Frontal cortex (tissue), 4 donors: Measurements from ENCODE around the gene PTPRG. TPM values are rescaled to one million over a fixed set of nuclear protein-coding genes. Genes with fewer than 3 reads are reported as not detected.

Experiments
- DNase-seq, 2 donors: peaks; one replicate each; pipeline ENCODE4 v3.0.0; 2012; ENCODE audit warnings: low spot score in 2 of 2
- FAIRE-seq: peaks from 2 replicates; lab custom pipeline; 2012; peaks lifted over from hg19 to GRCh38; lab: Jason Lieb, UNC
- total RNA-seq: library from RNA; depleted of rRNA; stranded (reverse); fragments of >200 nt; gene quantifications from one replicate; pipeline ENCODE4 v1.2.3, GENCODE V29; 2014
- donor health status: control.
- donor health status: control.
- donor health status: control.

The PTPRG gene
- total RNA-seq, 1 donor from 2014 or later = 52.6 TPM

DNA sequence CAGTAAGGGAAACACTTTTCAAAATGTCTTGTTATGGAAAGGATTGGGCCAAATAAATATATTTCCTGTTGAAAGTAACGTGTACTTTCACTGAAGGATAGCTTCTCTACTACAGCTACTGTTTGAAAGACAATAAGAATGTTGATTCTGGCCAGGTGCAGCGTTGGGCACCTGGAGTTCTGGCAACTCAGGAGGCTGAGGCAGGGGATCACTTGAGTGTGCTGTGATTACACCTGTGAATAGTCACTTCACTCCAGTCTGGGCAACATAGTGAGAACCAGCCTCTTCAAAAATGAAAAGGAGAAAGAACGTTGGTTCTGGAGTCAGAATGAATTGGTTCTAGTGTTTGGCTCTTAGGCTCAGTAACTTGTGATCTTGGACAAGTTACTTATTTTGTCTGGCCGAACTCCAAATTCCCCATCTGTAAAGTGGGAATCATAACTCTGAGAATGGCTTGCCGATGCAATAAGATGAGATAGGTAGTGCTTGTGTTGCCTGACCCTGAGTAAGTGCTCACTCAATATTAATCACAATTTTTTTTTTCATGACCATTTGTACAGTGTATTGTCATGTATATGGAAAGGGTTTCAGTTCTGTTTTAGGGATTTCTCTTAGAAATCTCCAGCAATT lies 310.8 kb downstream of the PTPRG start:
- no peak for FAIRE-seq
- no peak for DNase-seq

DNA sequence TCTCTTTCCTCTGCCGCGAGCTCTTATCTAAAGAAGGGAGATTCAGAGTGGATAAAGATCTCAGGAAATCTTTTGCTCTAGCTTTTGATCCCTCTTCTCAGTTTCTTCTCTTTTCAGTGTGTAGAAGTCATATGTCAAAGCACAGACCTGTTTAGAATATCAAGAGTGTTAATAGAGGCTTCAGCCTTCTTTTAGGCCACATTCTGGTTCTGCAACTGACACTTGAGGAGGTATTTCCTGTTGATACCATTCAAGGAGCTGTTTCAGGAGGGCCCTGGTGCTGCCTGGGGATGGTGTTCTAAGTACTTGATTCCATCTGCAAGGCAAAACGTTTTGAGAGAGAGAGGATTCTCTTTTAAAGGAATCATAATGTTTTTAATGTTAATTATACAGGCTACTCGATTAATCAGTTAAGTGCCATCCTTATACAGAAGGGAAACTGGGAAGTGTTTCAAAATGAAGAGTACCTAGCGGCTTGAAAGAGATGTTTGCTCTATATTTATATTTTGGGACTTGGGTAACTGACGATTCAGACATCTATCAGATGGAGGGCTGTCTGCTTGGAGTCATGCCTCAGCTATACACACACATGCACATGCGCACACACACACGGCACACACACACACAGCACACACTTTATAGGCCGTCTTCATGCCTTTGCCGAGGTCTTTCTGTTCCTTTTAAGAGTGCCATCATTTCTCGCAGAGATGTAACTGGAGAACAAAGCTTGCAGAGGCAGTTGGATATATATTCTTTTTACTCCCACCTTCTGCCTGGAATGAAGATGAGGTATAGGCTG lies 313.9 kb downstream of the PTPRG start:
- no peak for DNase-seq

DNA sequence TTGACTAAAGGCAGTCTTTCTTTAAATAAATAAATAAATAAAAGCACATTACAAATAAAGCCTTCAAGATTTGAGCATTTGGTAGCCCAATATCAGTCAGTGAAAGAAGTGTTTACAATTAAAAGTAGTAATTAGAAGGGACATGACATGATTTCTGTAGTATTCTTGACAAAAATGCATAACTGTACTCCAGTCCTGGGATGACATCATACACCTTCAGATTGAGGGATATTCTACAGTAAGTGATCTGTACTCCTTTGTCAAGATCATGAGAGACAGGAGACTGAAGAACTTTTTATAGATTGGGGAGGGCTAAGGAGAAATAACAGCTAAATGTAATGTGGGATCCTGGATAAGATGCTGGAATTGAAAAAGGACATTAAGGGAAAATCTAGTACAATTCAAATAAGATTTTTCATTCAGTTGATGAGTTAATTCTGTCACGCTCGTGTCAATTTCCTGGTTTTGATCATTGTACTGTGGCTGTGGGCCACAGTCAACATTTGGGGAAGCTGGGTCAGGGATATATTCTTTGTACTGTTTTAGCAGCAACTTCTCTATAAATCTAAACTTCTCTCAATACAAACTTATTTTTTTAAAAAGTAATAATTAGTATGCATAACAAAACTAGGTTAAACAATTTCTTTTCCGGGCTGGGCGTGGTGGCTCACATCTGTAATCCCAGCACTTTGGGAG lies 314.8 kb downstream of the PTPRG start:
- FAIRE-seq = no peak

More for the DNA sequence above, 313.9 kb downstream of the PTPRG start:
- FAIRE-seq = no peak

DNA sequence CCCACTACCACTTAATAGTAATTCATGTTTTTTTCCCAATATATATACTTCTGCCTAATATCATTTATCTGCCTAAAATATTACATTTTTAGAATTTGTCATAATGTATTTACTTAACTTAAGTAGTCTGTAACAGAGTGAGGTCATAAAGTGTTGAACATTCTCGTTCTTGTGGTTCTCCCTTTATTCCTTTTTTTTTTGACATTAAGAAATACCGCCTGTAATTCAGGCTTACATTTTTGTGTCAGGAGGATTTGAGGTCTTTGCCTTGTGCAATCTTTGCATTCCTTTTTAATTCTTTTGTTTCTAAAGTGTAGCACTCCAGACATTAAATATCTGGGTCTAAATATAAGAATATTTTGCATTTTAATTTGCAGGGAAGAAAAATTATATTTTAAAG lies 315.4 kb downstream of the PTPRG start:
- no peak for DNase-seq
- no peak for FAIRE-seq

More for the DNA sequence above, 314.8 kb downstream of the PTPRG start:
- DNase-seq = no peak

DNA sequence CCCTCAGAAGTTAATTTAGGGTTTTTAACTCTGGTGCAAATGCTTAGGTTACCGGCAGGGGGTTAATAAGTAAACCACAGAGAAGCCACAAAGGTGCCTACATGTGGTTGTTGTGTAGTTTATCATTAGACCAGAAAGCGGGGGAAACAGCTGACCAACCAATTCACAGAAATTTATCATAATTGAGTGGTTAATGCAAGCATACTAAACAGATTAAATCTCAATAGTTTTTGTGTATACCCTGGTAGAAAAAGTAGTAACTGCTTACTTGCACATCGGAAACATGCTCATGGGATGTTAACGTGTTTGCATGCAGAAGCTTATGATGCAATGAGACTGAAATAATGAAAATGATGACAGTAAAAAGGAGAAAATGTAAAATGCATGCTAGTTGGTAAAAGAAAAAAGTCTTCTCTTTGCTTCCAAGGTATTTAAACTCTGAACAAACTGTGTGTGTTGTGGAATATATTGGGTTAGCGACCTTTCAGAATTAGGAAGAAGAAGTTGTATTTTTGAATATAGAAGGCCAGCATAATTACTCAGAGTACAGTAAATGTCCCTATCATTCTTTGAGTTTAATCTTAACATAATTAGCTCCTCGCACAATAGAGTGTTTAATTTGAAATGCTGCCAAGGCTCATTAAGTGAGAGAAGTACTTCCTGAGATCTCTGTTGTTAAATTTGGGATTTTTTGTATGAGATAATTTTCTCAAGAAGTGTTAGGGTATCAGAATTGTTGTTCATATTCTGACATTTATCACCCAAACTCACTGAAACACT lies 316.2 kb downstream of the PTPRG start:
- FAIRE-seq (no peak), DNase-seq (no peak)

DNA sequence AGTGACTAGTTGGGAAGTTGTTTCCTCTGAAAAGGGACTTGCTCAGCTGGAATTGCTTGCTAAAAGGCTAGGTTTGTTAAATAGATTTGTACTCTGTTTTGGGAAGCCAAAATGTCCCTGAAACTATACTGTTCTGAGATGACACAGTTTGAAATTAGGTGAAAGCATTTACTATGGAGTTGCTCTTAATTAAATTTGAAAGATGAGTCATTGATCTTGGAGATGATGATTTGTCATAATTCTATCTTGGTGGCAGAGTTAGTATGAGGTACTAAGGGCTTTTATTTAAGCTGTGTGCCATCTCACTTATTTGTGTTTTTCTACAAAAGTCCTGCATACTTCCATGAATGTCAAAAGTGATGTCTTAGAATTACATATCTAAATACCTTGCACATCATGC lies 320.9 kb downstream of the PTPRG start:
- FAIRE-seq (no peak), DNase-seq (no peak)

DNA sequence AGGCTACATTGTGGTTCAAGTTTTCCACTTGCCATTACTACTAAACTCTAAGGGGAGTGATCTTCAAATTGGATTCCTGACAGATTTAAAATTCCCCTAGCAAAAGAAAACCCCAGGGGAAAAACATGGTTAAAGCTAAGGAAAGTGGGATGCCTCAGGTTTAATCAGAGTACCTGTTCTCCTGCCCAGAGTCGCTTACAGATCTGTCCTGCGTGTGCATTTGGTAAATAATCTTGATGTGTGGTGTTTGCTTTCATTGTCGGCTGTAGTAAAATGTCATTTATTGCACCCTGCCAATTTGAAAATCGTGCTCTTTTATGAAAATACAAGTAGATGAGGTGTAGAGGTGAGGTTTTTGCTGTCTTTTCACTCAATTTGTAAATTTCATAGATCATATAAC lies 323.4 kb downstream of the PTPRG start:
- FAIRE-seq = no peak
- no peak for DNase-seq

DNA sequence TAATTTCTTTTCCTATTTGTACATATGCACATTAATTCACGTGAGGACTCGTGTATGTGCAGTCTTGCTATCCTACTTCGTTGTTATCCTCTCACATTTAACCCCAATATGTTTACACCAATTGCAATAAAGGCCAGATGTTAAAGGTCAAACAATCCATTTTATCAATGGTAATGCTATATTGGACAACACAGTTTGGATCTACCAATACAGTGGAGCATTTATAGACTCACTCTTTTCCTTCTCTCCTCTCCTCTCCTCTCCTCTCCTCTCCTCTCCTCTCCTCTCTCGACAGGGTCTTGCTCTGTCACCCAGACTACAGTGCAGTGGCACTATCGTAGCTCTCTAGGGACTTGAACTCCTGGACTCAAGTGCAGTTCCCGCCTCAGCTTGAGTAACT lies 324.0 kb downstream of the PTPRG start:
- DNase-seq = no peak
- no peak for FAIRE-seq

DNA sequence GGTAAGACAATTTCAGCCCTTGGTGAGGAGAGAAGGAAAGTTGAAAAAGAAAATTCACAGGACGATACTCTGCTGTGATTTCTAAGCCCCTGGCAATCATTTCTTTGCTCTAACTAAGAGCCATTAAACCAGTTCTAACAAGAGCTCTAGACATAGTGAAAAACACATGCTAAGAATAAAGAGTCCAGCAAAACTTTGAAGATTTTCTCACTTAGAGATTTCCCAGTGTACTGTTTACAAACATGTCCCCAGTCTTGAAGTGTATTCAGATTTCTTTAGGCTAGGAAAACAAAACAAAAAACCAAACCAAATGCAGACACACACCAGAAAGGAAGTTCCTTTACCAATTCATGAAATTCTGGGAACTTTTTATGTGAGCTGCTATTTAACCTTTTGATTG lies 325.8 kb downstream of the PTPRG start:
- DNase-seq (no peak), FAIRE-seq (no peak)

DNA sequence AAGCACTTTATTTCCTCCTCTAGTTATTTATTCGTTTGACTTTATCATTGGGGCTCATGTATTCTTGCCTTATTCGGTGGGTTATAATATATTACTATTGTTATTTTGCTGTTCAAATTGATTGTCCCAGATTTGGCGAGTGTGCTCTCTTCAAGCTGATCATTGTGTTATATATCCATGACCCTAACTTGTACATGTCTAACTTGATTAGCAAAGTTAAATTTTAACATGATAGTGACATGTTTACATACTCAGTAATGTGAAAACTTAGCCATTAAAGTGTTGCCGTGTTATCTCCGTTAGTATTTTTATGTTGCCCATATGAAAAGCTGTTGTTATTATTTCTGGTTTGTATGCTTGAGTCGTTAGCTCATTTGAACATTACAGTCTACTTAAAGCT lies 327.9 kb downstream of the PTPRG start:
- FAIRE-seq (no peak), DNase-seq (no peak)

DNA sequence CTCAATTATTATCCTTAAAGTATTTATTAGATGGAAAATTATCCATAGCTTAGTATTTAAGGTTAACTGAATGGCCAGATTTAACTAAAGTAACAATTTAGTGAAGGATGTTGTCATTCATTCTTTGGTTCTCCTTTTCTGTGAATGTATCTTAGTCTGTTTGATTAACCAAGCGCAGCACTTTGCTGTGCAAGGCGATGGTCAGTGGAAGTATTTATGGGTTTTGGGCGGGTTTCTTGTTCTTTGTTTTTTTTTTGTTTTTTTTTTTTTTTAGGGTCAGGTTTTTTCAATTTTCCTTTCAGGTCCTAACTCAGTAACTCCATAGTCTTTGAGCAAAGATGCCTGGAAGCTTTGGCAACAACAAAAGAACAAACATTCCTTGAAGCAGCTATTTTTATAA lies 328.8 kb downstream of the PTPRG start:
- no peak for DNase-seq
- FAIRE-seq = no peak

DNA sequence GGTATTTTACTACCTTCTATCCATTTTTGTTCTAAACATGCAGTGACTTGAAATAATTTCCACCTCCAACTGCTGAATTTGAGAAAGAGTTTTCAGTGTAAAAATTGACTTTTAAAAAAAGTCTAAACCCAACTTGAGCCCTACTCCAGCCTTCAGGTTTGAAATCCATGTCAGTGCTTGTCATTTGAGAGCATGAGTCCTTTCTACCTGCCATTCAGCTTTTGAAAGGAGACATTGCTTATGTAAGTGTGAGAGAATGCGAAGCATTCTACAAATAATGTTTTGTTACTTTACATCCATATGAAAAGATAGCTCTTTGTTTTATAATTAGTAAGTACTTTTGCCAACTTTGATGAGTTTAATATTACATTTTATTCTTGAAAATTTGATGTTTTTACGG lies 329.2 kb downstream of the PTPRG start:
- DNase-seq = no peak
- FAIRE-seq = no peak

DNA sequence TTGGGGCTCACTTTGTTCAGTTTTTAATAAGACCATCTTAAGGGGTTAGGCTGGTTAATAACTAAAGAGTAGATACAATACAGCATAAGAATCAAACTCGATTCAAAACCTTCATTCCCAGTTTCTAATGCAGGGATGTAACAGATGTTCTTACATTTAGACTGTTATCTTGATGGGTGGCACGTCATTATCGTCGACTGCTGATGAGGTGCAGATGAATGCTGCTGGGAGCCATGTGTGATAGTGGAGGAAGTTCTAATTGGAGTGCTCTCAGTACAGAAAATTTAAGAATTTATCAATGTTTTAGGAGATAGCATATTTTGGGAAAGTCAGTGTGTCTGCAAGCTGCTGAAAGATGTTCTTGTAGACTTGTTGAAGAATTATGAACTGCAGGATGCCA lies 331.5 kb downstream of the PTPRG start:
- no peak for DNase-seq

DNA sequence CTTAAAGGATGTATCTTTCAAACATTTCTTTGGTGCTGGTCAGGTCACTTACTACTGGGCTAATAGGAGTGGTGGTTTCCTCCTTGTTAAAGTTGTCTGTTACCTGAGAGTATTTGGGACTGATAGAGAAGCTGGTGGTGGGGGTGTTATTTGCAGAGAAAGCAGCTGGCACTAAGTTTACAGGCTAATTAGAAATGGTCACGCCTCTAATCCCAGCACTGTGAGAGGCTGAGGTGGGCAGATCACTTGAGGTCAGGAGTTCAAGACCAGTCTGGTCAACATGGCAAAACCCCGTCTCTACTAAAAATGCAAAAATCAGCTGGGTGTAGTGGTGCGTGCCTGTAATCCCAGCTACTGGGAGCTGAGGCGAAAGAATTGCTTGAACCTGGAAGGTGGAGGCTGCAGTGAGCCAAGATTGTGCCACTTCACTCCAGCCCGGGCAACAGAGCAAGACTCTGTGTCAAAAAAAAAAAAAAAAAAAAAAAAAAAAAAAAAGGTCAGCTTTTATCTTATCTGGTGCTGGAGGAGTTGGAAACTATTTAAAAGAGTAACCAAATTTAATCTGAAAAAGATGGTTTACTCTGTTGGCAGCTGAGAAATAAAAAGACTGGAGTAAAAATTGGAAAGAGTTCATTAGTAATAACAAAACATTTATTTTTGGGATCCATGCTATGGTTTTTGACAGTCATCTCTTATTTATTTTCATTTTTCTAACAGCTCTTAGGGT lies 332.6 kb downstream of the PTPRG start:
- FAIRE-seq (no peak), DNase-seq (no peak)

More for the DNA sequence above, 331.5 kb downstream of the PTPRG start:
- no peak for FAIRE-seq

DNA sequence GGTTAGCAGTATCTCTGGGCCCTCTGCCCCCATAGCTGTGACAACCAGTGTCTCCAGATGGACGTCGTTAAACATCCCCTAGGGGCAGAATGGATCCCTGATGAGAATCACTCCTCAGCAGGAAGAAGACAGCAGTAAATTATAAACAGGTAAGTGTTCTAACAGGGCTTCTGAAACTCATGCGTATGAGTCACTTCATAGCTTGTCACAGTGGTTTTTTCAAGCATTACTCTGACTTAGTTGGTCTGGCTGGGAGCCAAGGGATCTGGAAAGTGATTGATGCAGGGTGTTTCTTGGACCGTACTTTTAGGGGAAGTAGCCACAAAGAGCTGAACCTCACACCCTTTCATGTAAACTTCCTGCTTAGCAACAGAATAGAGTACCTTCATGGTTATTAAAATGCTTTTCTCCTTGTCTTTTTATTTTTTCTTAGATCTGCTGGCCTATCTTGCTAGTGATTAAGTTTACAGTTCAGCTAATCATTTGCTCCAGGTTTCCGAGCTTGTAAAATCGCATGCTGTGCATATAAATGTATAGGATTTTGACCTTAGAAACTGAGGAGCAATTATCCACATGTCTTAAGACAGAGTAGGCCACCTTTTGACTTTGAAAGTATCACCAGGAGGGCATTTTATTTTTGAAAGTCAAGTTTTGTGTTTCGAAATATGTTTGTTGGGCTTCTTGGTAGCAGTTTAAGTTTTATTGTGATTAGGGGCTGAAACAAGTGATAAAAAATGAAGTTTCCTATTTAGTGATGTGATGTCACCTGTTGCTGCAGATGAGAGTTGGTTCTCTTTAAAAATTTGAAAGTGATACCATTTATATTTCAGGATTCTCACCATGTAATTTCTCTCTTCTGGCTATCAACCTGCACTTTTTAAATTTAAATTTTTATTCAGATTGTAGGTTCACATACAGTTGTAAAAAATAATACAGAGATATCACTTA lies 333.9 kb downstream of the PTPRG start:
- FAIRE-seq (no peak), DNase-seq (peak in 1 of 2 donors; percentile 33)

DNA sequence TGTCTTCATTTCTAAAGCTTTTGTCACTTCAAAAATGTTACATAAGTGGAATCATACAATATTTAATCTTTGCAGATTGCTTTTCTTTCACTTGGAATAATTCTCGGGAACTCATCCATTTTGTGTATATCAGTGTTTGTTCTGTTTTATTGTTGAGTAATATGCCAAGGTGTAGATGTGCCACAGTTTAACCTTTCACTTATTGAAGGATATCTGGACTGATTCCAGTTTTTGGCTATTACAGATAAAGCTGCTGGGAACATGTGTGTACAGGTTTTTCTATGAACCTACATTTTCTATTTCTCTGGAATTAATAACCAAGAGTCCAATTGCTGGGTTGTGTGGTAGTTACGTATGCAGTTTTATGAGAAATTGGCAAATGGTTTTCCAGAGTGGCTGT lies 334.9 kb downstream of the PTPRG start:
- no peak for FAIRE-seq

DNA sequence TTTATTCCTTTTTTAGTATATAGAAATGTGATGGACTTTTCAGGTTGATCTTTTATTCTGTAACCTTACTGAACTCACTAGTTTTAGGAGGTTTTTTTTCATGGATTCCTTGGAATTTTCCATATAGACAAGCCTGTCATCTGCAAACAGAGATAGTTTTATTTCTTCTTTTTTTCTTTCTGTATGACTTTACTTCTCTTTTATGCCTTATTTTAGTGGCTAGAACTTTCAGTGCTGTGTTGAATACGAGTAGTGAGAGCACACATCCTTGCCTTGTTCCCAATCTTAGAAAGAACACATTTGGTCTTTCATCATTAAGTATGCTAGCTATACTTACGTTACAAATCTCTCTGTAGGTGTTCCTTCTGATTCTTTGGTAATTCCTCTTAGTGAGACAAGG lies 336.5 kb downstream of the PTPRG start:
- DNase-seq = no peak
- FAIRE-seq = no peak

More for the DNA sequence above, 334.9 kb downstream of the PTPRG start:
- DNase-seq = no peak

DNA sequence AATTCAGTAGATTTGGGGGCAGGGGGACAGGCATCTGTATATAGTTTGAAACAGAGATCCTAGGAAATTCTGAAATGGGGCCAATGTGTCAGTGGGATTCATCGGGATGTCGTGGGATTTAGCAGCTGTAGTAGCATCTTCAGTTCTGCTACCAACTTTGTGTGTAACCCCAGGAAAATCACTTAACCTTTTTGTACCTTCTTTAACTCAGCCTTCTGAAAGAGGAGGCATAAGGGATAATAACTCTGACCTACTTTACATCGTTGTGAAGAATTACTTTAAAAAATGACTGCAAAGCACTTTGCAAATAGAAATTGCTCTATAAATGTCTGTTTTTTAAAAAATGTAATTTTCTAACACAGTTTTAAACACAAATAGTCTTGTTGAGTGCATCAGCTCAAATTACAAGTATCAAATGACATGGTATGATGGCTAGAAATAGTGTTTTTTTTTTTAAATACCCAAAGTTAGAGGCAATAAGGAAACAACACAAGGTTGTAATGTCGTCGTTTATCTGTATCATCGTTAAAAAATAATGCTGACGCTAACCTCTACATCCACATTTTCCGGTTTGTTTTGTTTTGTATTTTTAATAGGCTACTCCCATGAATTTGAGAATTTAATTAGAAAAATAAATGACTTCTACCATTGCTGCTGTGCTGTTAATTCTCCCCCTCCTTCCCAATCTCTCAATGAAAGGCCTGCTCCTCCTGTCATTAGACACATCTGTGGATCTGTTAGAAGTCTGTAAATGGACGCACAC lies 338.5 kb downstream of the PTPRG start:
- FAIRE-seq = no peak
- DNase-seq = no peak
